ENCODE results near the gene PDS5B. TPM values are rescaled to one million over a fixed set of nuclear protein-coding genes. Genes with fewer than 3 reads are reported as not detected.

The PDS5B gene
- total RNA-seq, 1 experiment from 2014 or later = 25.4 TPM

DNA sequence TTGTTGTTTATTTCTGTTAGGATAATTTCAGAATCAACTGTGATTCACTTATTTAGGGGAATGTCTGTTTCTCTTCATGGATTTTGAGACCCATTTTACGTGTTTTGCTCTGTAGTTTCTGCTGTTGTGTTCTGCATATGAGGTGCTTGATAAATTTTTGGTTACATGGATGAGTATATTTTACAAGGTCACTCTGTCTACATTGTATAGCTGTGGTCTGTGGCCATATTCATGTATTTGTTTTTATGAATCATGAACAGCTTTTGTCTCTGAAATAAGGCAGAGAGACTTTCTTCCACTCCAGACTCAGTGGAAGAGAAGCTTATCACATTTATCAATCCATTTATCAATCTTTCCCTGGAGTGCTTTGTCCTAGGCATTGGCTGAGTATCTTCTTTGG, 56.6 kb downstream of the PDS5B start:
- H3K27ac Mint-ChIP-seq (ENCODE audit: low read depth, unreplicated experiment) = no peak overlapping the region
- DNase-seq (ENCODE audit: unreplicated experiment) = no peak
- no peaks in the 10 kb centered on the region for H3K9me3 Mint-ChIP-seq (ENCODE audit: unreplicated experiment)
- H3K27me3 Mint-ChIP-seq (ENCODE audit: insufficient read depth, unreplicated experiment) = no peaks in the 10 kb centered on the region
- intact Hi-C loops (cut with micrococcal nuclease) = no loop called here
- ChIA-PET CTCF (interaction anchor here (0.6 to 4.9 kb wide), 6 partner anchors 8 to 104 kb away, joined by 3 to 42 read pairs (median 4); partner anchors contain the start of genes N4BP2L2 and PDS5B), POLR2A (interaction anchor here (0.7 to 0.8 kb wide), 3 partner anchors 11 to 18 kb away, joined by 3 to 7 read pairs (median 3); no protein-coding TSS in a partner anchor)
- H3K36me3 Mint-ChIP-seq (ENCODE audit: insufficient read depth, unreplicated experiment) = no peaks in the 10 kb centered on the region
- TF ChIP-seq, protein P1, sequence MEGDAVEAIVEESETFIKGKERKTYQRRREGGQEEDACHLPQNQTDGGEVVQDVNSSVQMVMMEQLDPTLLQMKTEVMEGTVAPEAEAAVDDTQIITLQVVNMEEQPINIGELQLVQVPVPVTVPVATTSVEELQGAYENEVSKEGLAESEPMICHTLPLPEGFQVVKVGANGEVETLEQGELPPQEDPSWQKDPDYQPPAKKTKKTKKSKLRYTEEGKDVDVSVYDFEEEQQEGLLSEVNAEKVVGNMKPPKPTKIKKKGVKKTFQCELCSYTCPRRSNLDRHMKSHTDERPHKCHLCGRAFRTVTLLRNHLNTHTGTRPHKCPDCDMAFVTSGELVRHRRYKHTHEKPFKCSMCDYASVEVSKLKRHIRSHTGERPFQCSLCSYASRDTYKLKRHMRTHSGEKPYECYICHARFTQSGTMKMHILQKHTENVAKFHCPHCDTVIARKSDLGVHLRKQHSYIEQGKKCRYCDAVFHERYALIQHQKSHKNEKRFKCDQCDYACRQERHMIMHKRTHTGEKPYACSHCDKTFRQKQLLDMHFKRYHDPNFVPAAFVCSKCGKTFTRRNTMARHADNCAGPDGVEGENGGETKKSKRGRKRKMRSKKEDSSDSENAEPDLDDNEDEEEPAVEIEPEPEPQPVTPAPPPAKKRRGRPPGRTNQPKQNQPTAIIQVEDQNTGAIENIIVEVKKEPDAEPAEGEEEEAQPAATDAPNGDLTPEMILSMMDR (IDR thresholded peaks at IDR 0.05; ENCODE audit: unreplicated experiment) = no peak
- no TSS peak for BruUV-seq (replicated peaks)
- H3K4me3 Mint-ChIP-seq (ENCODE audit: unreplicated experiment) = no peak overlapping the region
- peaks cover 21% of the 10 kb centered on the region for H3K4me1 Mint-ChIP-seq (ENCODE audit: insufficient read depth, unreplicated experiment)

DNA sequence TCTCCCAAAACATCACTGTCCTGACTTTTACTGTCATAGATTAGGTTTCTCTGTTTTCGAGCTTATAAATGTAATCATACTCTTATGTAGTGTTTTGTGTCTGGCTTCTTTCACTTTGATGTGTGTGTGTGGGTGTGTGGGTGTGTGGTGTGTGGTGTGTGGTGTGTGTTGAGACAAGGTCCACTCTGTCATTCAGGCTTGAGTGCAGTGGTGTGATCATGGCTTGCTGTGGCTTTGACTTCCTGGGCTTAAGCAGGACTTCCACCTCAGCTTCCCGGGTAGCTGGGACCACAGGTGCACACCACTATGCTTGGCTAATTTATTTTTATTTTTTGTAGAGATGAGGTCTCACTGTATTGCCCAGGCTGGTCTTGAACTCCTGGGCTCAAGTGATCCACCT, 59.6 kb downstream of the PDS5B start:
- DNase-seq (ENCODE audit: unreplicated experiment) = no peak
- no TSS peak for BruUV-seq (replicated peaks)
- ChIA-PET POLR2A (interaction anchor here (1.4 kb wide), 1 partner anchor 58 kb away, joined by 6 read pairs; no protein-coding TSS in a partner anchor), CTCF (interaction anchor here (0.6 to 0.9 kb wide), 4 partner anchors 23 to 107 kb away, joined by 3 to 4 read pairs (median 4); no protein-coding TSS in a partner anchor)
- Mint-ChIP-seq H3K27me3 (ENCODE audit: insufficient read depth, unreplicated experiment) (no peaks in the 10 kb centered on the region), H3K4me3 (ENCODE audit: unreplicated experiment) (no peak overlapping the region), H3K9me3 (ENCODE audit: unreplicated experiment) (no peaks in the 10 kb centered on the region), H3K4me1 (ENCODE audit: insufficient read depth, unreplicated experiment) (peaks cover 15% of the 10 kb centered on the region), H3K27ac (ENCODE audit: low read depth, unreplicated experiment) (no peak overlapping the region), H3K36me3 (ENCODE audit: insufficient read depth, unreplicated experiment) (no peaks in the 10 kb centered on the region)
- TF ChIP-seq, protein P1 (IDR thresholded peaks at IDR 0.05; ENCODE audit: unreplicated experiment) = no peak
- intact Hi-C loops (cut with micrococcal nuclease) = no loop called here

DNA sequence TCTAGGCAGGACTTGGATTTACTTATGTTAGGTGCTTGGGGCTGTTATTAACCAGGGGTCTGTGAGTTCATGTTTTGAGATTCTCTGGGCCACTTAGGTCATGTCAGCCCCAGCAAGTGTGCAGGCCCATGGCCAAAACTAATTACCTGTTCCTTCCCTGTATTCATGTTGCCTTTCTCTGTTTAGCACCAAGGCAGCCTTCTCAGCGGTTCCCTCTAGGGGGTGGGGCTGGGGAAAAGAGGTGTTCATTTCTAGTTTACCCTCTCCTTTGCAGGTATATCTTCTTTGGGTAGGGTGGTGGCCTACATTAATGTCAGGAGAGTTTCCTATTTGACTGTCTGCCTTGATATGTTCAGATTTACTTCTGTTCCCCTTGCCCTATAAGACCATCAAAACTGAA, 61.7 kb downstream of the PDS5B start:
- H3K27me3 Mint-ChIP-seq (ENCODE audit: insufficient read depth, unreplicated experiment) = no peaks in the 10 kb centered on the region
- intact Hi-C loops (cut with micrococcal nuclease) = loop anchor here (1.0 kb wide), 1 partner anchor 17 kb away; no protein-coding TSS in a partner anchor
- ChIA-PET CTCF (interaction anchor here (0.8 to 2.1 kb wide), 3 partner anchors 8 to 31 kb away, joined by 3 to 13 read pairs (median 3); no protein-coding TSS in a partner anchor), POLR2A (no interaction called here)
- TF ChIP-seq, protein P1 (IDR thresholded peaks at IDR 0.05; ENCODE audit: unreplicated experiment) = no peak
- no peak overlapping the region for H3K27ac Mint-ChIP-seq (ENCODE audit: low read depth, unreplicated experiment)
- H3K36me3 Mint-ChIP-seq (ENCODE audit: insufficient read depth, unreplicated experiment) = no peaks in the 10 kb centered on the region
- DNase-seq (ENCODE audit: unreplicated experiment) = no peak
- BruUV-seq (replicated peaks) = no TSS peak
- peaks cover 6% of the 10 kb centered on the region for H3K4me1 Mint-ChIP-seq (ENCODE audit: insufficient read depth, unreplicated experiment)
- H3K9me3 Mint-ChIP-seq (ENCODE audit: unreplicated experiment) = no peaks in the 10 kb centered on the region
- H3K4me3 Mint-ChIP-seq (ENCODE audit: unreplicated experiment) = no peak overlapping the region

DNA sequence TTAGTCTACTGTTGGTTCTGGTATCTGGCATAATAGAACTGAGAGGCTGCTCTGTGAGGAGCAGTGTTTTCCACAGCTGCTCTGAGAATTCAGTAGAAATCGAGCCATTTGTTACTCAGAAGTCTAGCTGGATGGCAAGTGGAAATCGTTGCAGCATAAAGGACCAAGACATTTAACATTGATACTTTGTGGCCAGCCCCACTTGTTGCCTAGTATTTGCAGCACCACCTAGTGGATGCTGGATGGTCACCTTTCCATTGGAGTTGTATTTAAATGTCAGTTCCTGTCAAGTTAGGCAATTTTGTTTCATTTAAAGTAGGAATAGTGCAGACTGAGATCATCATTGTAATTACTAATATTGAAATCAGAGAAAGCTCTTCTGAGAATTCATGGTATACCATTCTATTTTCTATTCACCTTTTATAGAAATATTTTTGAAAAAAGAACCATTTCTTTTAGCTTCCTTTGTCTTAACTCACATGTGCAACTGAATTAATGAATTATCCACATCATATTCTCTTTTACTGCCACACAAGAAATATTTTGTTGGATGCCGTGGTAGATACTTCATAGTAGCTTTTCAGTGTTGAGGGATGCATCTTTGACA, 64.6 kb downstream of the PDS5B start:
- Mint-ChIP-seq H3K27ac (ENCODE audit: low read depth, unreplicated experiment) (no peak overlapping the region), H3K27me3 (ENCODE audit: insufficient read depth, unreplicated experiment) (no peaks in the 10 kb centered on the region), H3K4me1 (ENCODE audit: insufficient read depth, unreplicated experiment) (peaks cover 6% of the 10 kb centered on the region), H3K9me3 (ENCODE audit: unreplicated experiment) (no peaks in the 10 kb centered on the region), H3K36me3 (ENCODE audit: insufficient read depth, unreplicated experiment) (peaks cover 4% of the 10 kb centered on the region), H3K4me3 (ENCODE audit: unreplicated experiment) (no peak overlapping the region)
- ChIA-PET POLR2A (interaction anchor here (0.6 to 2.3 kb wide), 9 partner anchors 9 to 892 kb away, joined by 3 to 14 read pairs (median 5); partner anchors contain the start of gene PDS5B), CTCF (interaction anchor here (0.6 to 2.9 kb wide), 37 partner anchors 8 to 1482 kb away, joined by 3 to 29 read pairs (median 4); partner anchors contain the start of gene PDS5B)
- DNase-seq (ENCODE audit: unreplicated experiment) = peak; percentile 74
- no TSS peak for BruUV-seq (replicated peaks)
- TF ChIP-seq, protein P1 (IDR thresholded peaks at IDR 0.05; ENCODE audit: unreplicated experiment) = peak; percentile 79
- intact Hi-C loops (cut with micrococcal nuclease) = loop anchor here (5.0 kb wide), 1 partner anchor 891 kb away; no protein-coding TSS in a partner anchor
